ENCODE data around the gene CSTB.

Gene CSTB

GRCh38 chr21:43733529-43734071, 42.5 kb downstream of the CSTB start:
- DNase-seq (ENCODE audit: low read depth in 2 of 2, low spot score in 1 of 2), result no peak

DNA sequence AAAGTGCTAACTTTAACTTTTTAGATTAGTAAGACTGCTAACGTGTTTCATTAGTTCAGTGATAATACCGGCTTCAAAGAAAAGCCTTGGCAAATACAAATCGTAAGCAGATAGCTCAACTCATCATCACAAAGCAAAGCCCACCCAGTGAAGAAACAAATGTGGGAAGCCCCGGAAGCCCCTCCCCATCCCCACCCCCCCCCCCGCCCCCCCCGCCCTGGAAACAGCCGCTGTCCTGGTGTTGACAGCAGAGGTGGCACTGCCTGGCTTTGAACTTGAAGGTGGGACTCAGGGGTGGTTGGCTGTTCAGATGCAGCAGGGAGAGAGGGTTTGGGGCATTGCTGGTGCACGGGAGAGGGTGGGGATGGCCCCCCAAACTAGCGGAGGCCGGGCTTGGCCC, 43.0 kb downstream of the CSTB start:
- DNase-seq (ENCODE audit: low read depth in 2 of 2, low spot score in 1 of 2), result no peak

DNA sequence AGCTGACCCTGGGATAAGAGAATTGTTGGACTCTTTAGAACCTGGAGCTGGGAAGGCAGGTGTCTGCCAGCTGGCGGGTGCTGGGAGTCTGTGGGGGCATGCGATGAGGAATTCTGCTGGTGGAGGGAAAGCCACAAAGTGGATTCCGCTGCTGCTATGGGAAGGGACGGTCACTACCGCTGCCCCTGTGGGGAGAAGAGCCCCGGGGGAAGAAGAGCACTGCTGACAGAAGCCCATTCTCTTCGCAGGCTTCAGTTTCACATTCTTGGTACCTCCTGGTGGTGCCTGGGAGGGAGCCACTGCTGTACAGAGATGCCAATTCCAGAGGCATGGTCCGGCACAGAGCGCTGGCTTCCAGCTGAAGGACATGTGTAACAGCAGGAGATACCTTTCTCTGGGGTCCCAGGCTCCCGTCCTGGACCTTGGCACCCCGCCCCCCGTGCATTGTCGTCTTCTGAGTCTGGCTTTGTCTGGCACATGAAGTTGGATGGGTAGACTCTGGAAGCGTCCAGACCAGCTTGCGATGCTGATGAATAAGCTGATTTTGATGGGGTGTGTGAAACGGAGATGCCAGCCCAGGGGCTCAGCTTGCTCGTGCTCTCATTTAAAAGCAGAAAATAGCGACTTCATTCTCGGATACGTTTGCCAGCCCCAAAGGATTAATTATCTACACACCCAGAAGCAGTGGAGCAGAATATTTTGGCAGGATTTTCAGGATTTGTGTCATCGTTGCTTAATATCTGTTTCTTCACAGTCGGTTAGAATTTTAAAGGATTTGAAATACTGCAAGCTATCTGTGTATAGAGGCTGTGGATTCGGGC, 44.0 kb downstream of the CSTB start:
- DNase-seq (ENCODE audit: low read depth in 2 of 2, low spot score in 1 of 2), result no peak

GRCh38 chr21:43731476-43731875, 44.6 kb downstream of the CSTB start:
- DNase-seq (ENCODE audit: low read depth in 2 of 2, low spot score in 1 of 2), result no peak

GRCh38 chr21:43728467-43729390, 47.4 kb downstream of the CSTB start:
- DNase-seq (ENCODE audit: low read depth in 2 of 2, low spot score in 1 of 2), result peak; percentile 45 to 57

DNA sequence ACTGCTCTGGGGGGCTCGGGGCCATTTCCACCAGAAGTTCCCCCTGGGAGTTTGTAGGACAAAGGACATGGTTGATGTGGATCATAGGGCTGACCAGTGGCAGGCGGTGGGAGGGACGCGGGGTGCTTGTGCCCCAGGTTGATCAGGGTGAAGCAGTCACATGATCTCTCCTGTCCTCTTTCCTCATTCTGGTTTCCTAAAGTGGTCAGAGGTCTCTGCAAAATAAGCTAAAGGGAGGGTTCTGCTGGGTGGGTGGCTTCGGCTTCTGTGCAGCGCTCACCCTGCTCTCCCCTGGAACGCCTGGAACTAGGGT, 48.0 kb downstream of the CSTB start:
- DNase-seq (ENCODE audit: low read depth in 2 of 2, low spot score in 1 of 2), result no peak

DNA sequence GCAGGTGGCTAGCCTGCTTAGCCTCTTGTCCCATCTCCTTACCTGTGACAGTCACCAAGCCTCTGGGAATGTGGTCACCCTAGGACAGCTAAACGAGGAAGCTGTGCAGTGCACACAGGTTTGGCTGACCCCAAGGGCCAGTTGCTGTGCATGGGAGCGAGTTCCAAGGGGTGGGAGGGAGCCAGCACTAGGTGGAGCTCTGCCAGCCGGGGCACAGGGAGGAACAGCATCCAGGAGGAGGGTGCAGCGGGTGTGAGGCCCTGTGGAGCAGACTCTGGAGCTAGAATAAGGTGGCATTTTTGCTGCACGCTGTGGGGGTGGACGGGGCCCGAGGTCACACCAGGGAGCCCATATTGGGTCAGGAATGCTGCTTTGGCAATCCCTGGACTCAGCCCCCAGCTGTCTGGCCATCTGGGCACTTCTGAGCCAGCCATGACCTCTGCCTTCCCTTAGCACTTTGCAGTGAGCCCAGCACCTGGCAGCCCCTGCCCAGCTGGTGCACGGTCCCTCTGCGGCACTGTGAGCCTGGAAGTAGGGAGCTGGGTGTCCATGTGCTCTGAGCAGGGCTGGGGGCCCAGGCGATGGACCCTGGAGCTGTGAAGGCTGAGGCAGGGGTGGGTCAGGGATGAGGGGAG, 48.5 kb downstream of the CSTB start:
- DNase-seq (ENCODE audit: low read depth in 2 of 2, low spot score in 1 of 2), result no peak

DNA sequence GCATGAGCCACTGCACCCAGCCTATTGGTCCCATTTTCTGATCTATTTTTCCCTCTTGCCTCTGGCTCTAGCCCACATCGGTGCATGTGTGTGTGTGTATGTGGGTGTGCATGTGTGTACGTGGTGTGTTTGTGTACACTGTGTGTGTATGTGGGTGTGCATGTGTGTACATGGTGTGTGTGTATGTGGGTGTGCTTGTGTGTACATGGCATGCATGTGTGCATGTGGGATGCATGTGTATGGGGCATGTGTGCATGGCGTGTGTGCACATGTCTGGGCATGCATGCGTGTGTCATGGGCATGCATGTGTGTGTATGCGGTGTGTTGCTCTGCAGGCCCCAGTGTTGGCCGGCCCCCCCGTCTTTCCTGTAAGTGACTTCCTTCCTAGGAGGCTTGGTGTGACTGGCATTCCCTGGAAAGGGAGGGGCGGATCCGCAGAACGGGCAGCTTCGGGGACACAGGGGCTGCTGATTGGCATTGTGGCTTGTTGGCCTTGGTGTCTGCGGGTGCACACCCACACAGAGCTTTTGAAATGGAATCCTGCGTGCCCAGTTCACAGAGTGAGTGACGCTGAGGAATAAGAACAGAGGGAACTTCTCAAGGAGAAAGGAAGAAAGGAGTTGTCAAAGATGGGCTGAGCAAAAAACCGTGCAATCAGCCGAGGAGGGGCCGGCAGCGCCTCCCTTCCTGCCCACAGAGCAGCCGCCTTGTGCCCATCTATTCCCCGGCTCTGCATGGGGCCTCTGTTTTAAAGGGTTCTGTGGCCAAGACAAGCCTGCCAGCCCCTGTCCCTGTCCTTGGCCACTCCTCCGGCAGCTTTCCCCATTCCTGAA, 49.2 kb downstream of the CSTB start:
- DNase-seq (ENCODE audit: low read depth in 2 of 2, low spot score in 1 of 2), result no peak
